ENCODE data around the gene KDM4C.
A peak's percentile ranks its signal among the peaks of the same experiment; 100 is the strongest.

GRCh38 chr9:6829027-6829426, 71.3 kb downstream of the KDM4C start:
- peak in 2 of 3 experiments; percentile 15 to 39; a peak in 2 of 6 replicates for TF ChIP-seq CTCF (IDR thresholded peaks at IDR 0.05 in 2 of 3, conservative IDR thresholded peaks at IDR 0.05 in 1 of 3; ENCODE audit: borderline replicate concordance in 1 of 3, insufficient read depth in 1 of 3, low read depth in 2 of 3, low read length in 2 of 3)
- TF ChIP-seq POLR2A (IDR thresholded peaks at IDR 0.05; ENCODE audit: borderline replicate concordance, extremely low read depth, insufficient read depth, insufficient read length): no peak
- no peak for TF ChIP-seq EZH2phosphoT487 (IDR thresholded peaks at IDR 0.05; ENCODE audit: borderline replicate concordance)
- TF ChIP-seq FOSL1 (IDR thresholded peaks at IDR 0.05; ENCODE audit: low read depth): no peak
- no peak for TF ChIP-seq YY1 (IDR thresholded peaks at IDR 0.05; ENCODE audit: extremely low read depth, insufficient replicate concordance, low read depth, low read length)
- TF ChIP-seq EGR1 (IDR thresholded peaks at IDR 0.05; ENCODE audit: low read depth): no peak
- no peak for TF ChIP-seq SIN3A (IDR thresholded peaks at IDR 0.05; ENCODE audit: low read depth)
- TF ChIP-seq REST (IDR thresholded peaks at IDR 0.05; ENCODE audit: low read depth): no peak
- TF ChIP-seq EZH2 (IDR thresholded peaks at IDR 0.05): no peak
- TF ChIP-seq MAX (IDR thresholded peaks at IDR 0.05): no peak
- no peak for TF ChIP-seq SP1 (IDR thresholded peaks at IDR 0.05; ENCODE audit: low read depth)
- no peak for TF ChIP-seq POLR2AphosphoS5 (IDR thresholded peaks at IDR 0.05; ENCODE audit: low read depth, low read length)
- no peak for TF ChIP-seq RAD21 (IDR thresholded peaks at IDR 0.05; ENCODE audit: low read depth)
- TF ChIP-seq ZBTB33 (IDR thresholded peaks at IDR 0.05; ENCODE audit: extremely low read depth, insufficient replicate concordance, low read length): no peak
